Osteoblast (primary cell): ENCODE results near the gene NOC2L. TPM values are rescaled to one million over a fixed set of nuclear protein-coding genes. Genes with fewer than 3 reads are reported as not detected.

Source experiments
- DNase-seq: peaks from one replicate; pipeline ENCODE4 v3.0.0; 2011; ENCODE audit warnings: low spot score, mixed read lengths; ENCODE audit not compliant: insufficient read length; ENCODE audit errors: missing footprints
- H2AFZ ChIP-seq: 2 replicates; pipeline ENCODE4 v1.6.0; 2011; ENCODE audit warnings: mild to moderate bottlenecking, low read length
- H3K27ac ChIP-seq: 2 replicates; pipeline ENCODE4 v1.5.1; 2011; ENCODE audit warnings: mild to moderate bottlenecking, low read depth, low read length, moderate library complexity
- H3K27me3 ChIP-seq: 2 replicates; pipeline ENCODE4 v1.6.0; 2012; ENCODE audit warnings: mild to moderate bottlenecking, control low read depth, inconsistent platforms, low read length, moderate library complexity; ENCODE audit not compliant: insufficient read depth
- H3K36me3 ChIP-seq: 2 replicates; pipeline ENCODE4 v1.5.1; 2011; ENCODE audit warnings: mild to moderate bottlenecking, low read length, control low read depth, moderate library complexity; ENCODE audit not compliant: insufficient read depth
- H3K4me1 ChIP-seq: 2 replicates; pipeline ENCODE4 v1.5.1; 2011; ENCODE audit warnings: mild to moderate bottlenecking, low read length, control low read depth, moderate library complexity; ENCODE audit not compliant: insufficient read depth
- H3K4me2 ChIP-seq: 2 replicates; pipeline ENCODE4 v1.6.0; 2011; ENCODE audit warnings: mild to moderate bottlenecking, low read length; ENCODE audit not compliant: insufficient read depth
- H3K4me3 ChIP-seq: fragments of 200-600 bp; sonication (generic); 3 replicates; pipeline ENCODE4 v1.5.1; 2012; ENCODE audit warnings: mild to moderate bottlenecking, low read length, inconsistent platforms; ENCODE audit not compliant: insufficient read depth
- H3K79me2 ChIP-seq: 2 replicates; pipeline ENCODE4 v1.6.0; 2012; ENCODE audit warnings: mild to moderate bottlenecking, low read length, control low read depth, inconsistent platforms; ENCODE audit not compliant: insufficient read depth
- H3K9me3 ChIP-seq: 2 replicates; pipeline ENCODE4 v1.5.1; 2011; ENCODE audit warnings: low read depth, low read length, control low read depth
- H4K20me1 ChIP-seq: 2 replicates; pipeline ENCODE4 v1.6.0; 2012; ENCODE audit warnings: mild to moderate bottlenecking, low read length, control low read depth; ENCODE audit not compliant: insufficient read depth
- CTCF ChIP-seq: IDR thresholded peaks from 2 replicates; pipeline ENCODE4 v1.5.1; 2011; ENCODE audit warnings: mild to moderate bottlenecking, low read depth, low read length, moderate library complexity; ENCODE audit errors: extremely low read depth
- total RNA-seq: library from RNA; depleted of rRNA; stranded (reverse); fragments of >200 nt; gene quantifications from 2 replicates; pipeline ENCODE4 v1.2.3, GENCODE V29; 2012

The NOC2L gene
- total RNA-seq, 1 donor: 47.8 TPM

DNA sequence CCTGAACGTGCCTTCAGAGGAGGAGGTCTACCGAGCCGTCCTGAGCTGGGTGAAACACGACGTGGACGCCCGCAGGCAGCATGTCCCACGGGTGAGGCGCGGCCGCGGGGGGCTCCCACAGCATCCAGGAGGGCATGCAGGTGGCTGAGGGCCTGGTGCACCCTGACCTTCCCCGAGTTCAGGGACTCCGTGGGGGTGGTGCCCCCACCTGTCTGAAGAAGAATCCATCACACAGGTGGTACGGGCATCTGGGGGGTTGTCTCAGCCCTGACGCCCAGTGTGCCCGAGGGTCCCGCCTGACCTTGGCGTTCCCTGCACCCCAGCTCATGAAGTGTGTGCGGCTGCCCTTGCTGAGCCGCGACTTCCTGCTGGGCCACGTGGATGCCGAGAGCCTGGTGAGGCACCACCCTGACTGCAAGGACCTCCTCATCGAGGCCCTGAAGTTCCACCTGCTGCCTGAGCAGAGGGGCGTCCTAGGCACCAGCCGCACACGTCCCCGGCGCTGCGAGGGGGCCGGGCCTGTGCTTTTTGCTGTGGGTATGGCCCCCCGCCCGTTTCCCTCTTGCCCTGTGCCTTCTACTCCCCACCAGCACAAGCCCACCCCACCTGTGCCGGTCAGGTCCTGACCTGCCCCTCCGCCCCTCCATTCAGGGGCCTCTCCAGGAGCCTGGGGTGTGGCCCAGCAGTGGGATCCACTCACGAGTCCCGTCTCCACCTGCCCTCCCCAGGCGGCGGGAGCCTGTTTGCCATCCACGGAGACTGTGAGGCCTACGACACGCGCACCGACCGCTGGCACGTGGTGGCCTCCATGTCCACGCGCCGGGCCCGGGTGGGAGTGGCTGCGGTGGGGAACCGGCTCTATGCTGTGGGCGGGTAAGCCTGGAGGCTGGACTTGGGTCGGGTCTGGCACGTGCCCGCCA, 3.6 kb upstream of the NOC2L start:
- no peak for TF ChIP-seq CTCF
- no peak overlapping the region for H2AFZ ChIP-seq
- no peak overlapping the region for H3K27ac ChIP-seq
- DNase-seq: peak; percentile 90
- H3K36me3 ChIP-seq: peaks cover 10% of the 10 kb centered on the region
- no peaks in the 10 kb centered on the region for H3K9me3 ChIP-seq
- H3K27me3 ChIP-seq: no peaks in the 10 kb centered on the region
- no peak overlapping the region for H3K4me2 ChIP-seq
- H3K4me3 ChIP-seq: no peak overlapping the region
- peaks cover 10% of the 10 kb centered on the region for H4K20me1 ChIP-seq
- H3K79me2 ChIP-seq: peaks cover 14% of the 10 kb centered on the region
- H3K4me1 ChIP-seq: peaks cover 18% of the 10 kb centered on the region

- no peak overlapping the region for H3K27ac ChIP-seq
- H2AFZ ChIP-seq: no peak overlapping the region
- peaks cover 22% of the 10 kb centered on the region for H4K20me1 ChIP-seq
- TF ChIP-seq CTCF: no peak
- peak overlapping the region; percentile 69 for H3K4me2 ChIP-seq
- H3K4me1 ChIP-seq: peaks cover 19% of the 10 kb centered on the region
- peak; percentile 97 for DNase-seq
- peaks cover 28% of the 10 kb centered on the region for H3K79me2 ChIP-seq
- H3K9me3 ChIP-seq: no peaks in the 10 kb centered on the region
- H3K27me3 ChIP-seq: no peaks in the 10 kb centered on the region
- peak overlapping the region; percentile 91 for H3K4me3 ChIP-seq
- peaks cover 20% of the 10 kb centered on the region for H3K36me3 ChIP-seq
Observed at GRCh38 chr1:961132-961669, 2.1 kb upstream of the NOC2L start.

DNA sequence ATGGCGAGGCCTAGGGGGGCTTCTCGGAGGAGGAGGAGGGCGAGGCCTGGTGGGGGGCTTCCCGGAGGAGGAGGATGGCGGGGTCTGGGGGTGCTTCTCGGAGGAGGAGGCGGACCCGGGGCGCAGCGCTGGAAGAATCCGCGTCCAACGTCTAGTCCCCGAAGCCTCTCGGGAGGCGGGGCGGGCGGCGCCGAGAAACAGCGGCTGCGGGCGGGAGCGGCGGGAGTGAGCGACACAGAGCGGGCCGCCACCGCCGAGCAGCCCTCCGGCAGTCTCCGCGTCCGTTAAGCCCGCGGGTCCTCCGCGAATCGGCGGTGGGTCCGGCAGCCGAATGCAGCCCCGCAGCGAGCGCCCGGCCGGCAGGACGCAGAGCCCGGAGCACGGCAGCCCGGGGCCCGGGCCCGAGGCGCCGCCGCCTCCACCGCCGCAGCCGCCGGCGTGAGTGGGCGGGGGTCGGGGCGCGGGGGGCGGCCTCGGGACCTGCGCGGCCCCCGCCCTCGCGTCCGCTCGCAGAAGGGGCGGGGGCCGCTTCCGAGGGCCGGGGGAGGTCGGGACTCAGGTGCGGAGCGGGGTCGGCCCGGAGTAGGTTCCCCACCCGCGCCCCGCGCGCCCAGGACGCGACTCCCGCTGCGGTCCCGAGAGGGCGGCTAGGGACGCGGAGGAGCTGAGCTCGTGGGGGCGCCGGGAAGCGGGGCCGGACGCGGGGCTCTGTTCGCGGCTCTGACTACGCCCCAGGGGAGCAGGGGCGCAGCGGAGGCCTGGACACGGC, 1.5 kb upstream of the NOC2L start, which contains the start of gene KLHL17:
Gene KLHL17, plus strand, starts transcription at position 222 of the 769 bp plus-strand sequence. Its CDS starts 110 bp downstream, at position 332.
- no peak for TF ChIP-seq CTCF
- peak within 1 kb of the TSS; percentile 22 for H2AFZ ChIP-seq
- H3K27me3 ChIP-seq: no peaks in the 10 kb centered on the region
- H4K20me1 ChIP-seq: peaks cover 25% of the 10 kb centered on the region
- H3K79me2 ChIP-seq: peaks cover 31% of the 10 kb centered on the region
- no peaks in the 10 kb centered on the region for H3K9me3 ChIP-seq
- peak; percentile 100 for DNase-seq
- peaks cover 25% of the 10 kb centered on the region for H3K36me3 ChIP-seq
- H3K4me1 ChIP-seq: peaks cover 13% of the 10 kb centered on the region
- peak within 1 kb of the TSS; percentile 69 for H3K4me2 ChIP-seq
- peak within 1 kb of the TSS; percentile 91 for H3K4me3 ChIP-seq
- no peak within 1 kb of the TSS for H3K27ac ChIP-seq
